ENCODE results near the gene SPAST.
"Not testable (repeated sequence)": the region's sequence is repeated elsewhere in the genome, so short reads cannot be mapped to it uniquely, and the experiment has no call there.

The SPAST gene

GRCh38 chr2:32165027-32165347 is 101.6 kb downstream of the SPAST start:
- Histone ChIP-seq H3K27ac (ENCODE audit: low read length) (peak overlapping the region; percentile 72), H3K9ac (ENCODE audit: low read length) (peak overlapping the region; percentile 75), H3K4me2 (ENCODE audit: low read length) (peak overlapping the region; percentile 73), H3K79me2 (ENCODE audit: low read length) (peaks cover 33% of the 10 kb centered on the region), H2AFZ (ENCODE audit: low read depth, low read length) (0 out of 2 replicates have a peak overlapping the region, but pooled peaks have one; percentile 60), H3K4me3 (ENCODE audit: low read length) (peak overlapping the region; percentile 83), H3K4me1 (ENCODE audit: low read length) (peaks cover 23% of the 10 kb centered on the region)
- not testable (repeated sequence) for H3K9me3 ChIP-seq (ENCODE audit: insufficient read depth, low read length); H3K27me3 ChIP-seq (ENCODE audit: low read depth, low read length); H4K20me1 ChIP-seq (ENCODE audit: insufficient read depth, low read length); H3K36me3 ChIP-seq (replicated peaks; ENCODE audit: low read depth, low read length)

- peaks cover 5% of the 10 kb centered on the region for H3K36me3 ChIP-seq (replicated peaks; ENCODE audit: low read depth, low read length)
- peak overlapping the region; percentile 83 for H3K4me3 ChIP-seq (ENCODE audit: low read length)
- H3K27ac ChIP-seq (ENCODE audit: low read length) = peak overlapping the region; percentile 72
- TF ChIP-seq CTCF (IDR thresholded peaks at IDR 0.05; ENCODE audit: low read depth, low read length) = no peak
- TF ChIP-seq EZH2phosphoT487 (IDR thresholded peaks at IDR 0.05; ENCODE audit: low read depth) = no peak
- H3K9me3 ChIP-seq (ENCODE audit: insufficient read depth, low read length) = no peaks in the 10 kb centered on the region
- H3K4me1 ChIP-seq (ENCODE audit: low read length) = peaks cover 23% of the 10 kb centered on the region
- peak overlapping the region; percentile 83 for H3K4me2 ChIP-seq (ENCODE audit: low read length)
- peak overlapping the region; percentile 75 for H3K9ac ChIP-seq (ENCODE audit: low read length)
- H4K20me1 ChIP-seq (ENCODE audit: insufficient read depth, low read length) = no peaks in the 10 kb centered on the region
- peaks cover 33% of the 10 kb centered on the region for H3K79me2 ChIP-seq (ENCODE audit: low read length)
- no peaks in the 10 kb centered on the region for H3K27me3 ChIP-seq (ENCODE audit: low read depth, low read length)
- H2AFZ ChIP-seq (ENCODE audit: low read depth, low read length) = no peak overlapping the region
Observed at GRCh38 chr2:32166115-32166574, 102.8 kb downstream of the SPAST start.

- TF ChIP-seq CTCF (IDR thresholded peaks at IDR 0.05; ENCODE audit: low read depth, low read length) (no peak), EZH2phosphoT487 (IDR thresholded peaks at IDR 0.05; ENCODE audit: low read depth) (no peak)
- H3K27me3 ChIP-seq (ENCODE audit: low read depth, low read length) = no peaks in the 10 kb centered on the region
- no peak overlapping the region for H2AFZ ChIP-seq (ENCODE audit: low read depth, low read length)
- H4K20me1 ChIP-seq (ENCODE audit: insufficient read depth, low read length) = no peaks in the 10 kb centered on the region
- no peaks in the 10 kb centered on the region for H3K9me3 ChIP-seq (ENCODE audit: insufficient read depth, low read length)
- no peak overlapping the region for H3K4me2 ChIP-seq (ENCODE audit: low read length)
- no peak overlapping the region for H3K27ac ChIP-seq (ENCODE audit: low read length)
- no peak overlapping the region for H3K9ac ChIP-seq (ENCODE audit: low read length)
- H3K36me3 ChIP-seq (replicated peaks; ENCODE audit: low read depth, low read length) = peaks cover 5% of the 10 kb centered on the region
- H3K79me2 ChIP-seq (ENCODE audit: low read length) = peaks cover 33% of the 10 kb centered on the region
- H3K4me3 ChIP-seq (ENCODE audit: low read length) = no peak overlapping the region
- H3K4me1 ChIP-seq (ENCODE audit: low read length) = peaks cover 23% of the 10 kb centered on the region
Observed at GRCh38 chr2:32168513-32168912, 105.2 kb downstream of the SPAST start.

- TF ChIP-seq EZH2phosphoT487 (IDR thresholded peaks at IDR 0.05; ENCODE audit: low read depth) (no peak), CTCF (IDR thresholded peaks at IDR 0.05; ENCODE audit: low read depth, low read length) (no peak)
- Histone ChIP-seq H3K27me3 (ENCODE audit: low read depth, low read length) (no peaks in the 10 kb centered on the region), H3K4me2 (ENCODE audit: low read length) (no peak overlapping the region), H3K9ac (ENCODE audit: low read length) (no peak overlapping the region), H4K20me1 (ENCODE audit: insufficient read depth, low read length) (no peaks in the 10 kb centered on the region), H3K4me1 (ENCODE audit: low read length) (peaks cover 6% of the 10 kb centered on the region), H3K27ac (ENCODE audit: low read length) (no peak overlapping the region), H3K9me3 (ENCODE audit: insufficient read depth, low read length) (no peaks in the 10 kb centered on the region), H2AFZ (ENCODE audit: low read depth, low read length) (no peak overlapping the region), H3K79me2 (ENCODE audit: low read length) (peaks cover 4% of the 10 kb centered on the region; the same call in 1 of the 2 replicates), H3K36me3 (replicated peaks; ENCODE audit: low read depth, low read length) (peaks cover 3% of the 10 kb centered on the region), H3K4me3 (ENCODE audit: low read length) (no peak overlapping the region)
Observed at GRCh38 chr2:32172870-32173269, 109.5 kb downstream of the SPAST start.

GRCh38 chr2:32182667-32183066 is 119.3 kb downstream of the SPAST start:
- H3K79me2 ChIP-seq (ENCODE audit: low read length) = no peaks in the 10 kb centered on the region
- no peak overlapping the region for H3K4me3 ChIP-seq (ENCODE audit: low read length)
- TF ChIP-seq CTCF (IDR thresholded peaks at IDR 0.05; ENCODE audit: low read depth, low read length) (no peak), EZH2phosphoT487 (IDR thresholded peaks at IDR 0.05; ENCODE audit: low read depth) (no peak)
- H3K36me3 ChIP-seq (replicated peaks; ENCODE audit: low read depth, low read length) = no peaks in the 10 kb centered on the region
- no peak overlapping the region for H3K4me2 ChIP-seq (ENCODE audit: low read length)
- no peak overlapping the region for H2AFZ ChIP-seq (ENCODE audit: low read depth, low read length)
- H4K20me1 ChIP-seq (ENCODE audit: insufficient read depth, low read length) = no peaks in the 10 kb centered on the region
- H3K4me1 ChIP-seq (ENCODE audit: low read length) = no peaks in the 10 kb centered on the region
- no peaks in the 10 kb centered on the region for H3K9me3 ChIP-seq (ENCODE audit: insufficient read depth, low read length)
- no peak overlapping the region for H3K9ac ChIP-seq (ENCODE audit: low read length)
- H3K27me3 ChIP-seq (ENCODE audit: low read depth, low read length) = no peaks in the 10 kb centered on the region
- H3K27ac ChIP-seq (ENCODE audit: low read length) = no peak overlapping the region

Data from OCI-LY3 (cell line).